ENCODE results near the gene SPEN.

DNA sequence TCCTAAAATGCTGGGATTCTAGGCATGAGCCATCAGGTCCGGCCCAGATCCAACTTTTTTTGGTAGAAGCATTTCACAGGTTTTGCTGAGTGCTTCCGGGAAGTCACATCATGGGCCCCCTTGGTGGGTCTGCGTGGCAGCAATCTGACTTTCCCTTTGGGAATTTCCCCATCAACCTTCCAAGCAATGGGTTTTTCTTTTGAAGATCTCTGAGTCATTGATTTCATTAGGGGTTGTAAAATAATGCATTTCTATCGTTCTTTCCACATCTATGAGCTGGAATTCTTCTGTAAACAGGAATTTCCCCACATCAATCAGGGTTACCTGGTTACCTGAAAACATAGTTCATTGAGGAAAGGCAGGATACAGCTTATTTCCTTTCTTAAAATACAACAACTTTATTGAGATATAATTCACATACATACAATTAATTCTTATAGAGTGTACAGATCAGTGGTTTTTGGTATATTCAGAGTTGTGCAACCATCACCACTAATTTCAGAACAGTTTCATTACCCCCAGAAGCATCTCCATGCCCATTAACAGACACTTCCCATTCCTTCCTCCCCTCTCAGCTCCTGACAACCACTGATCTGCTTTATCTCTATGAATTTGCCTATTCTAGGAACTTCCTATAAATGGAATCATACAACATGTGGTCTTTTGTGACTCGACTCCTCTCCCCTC is 138.2 kb downstream of the SPEN start:
- TF ChIP-seq, protein P1, sequence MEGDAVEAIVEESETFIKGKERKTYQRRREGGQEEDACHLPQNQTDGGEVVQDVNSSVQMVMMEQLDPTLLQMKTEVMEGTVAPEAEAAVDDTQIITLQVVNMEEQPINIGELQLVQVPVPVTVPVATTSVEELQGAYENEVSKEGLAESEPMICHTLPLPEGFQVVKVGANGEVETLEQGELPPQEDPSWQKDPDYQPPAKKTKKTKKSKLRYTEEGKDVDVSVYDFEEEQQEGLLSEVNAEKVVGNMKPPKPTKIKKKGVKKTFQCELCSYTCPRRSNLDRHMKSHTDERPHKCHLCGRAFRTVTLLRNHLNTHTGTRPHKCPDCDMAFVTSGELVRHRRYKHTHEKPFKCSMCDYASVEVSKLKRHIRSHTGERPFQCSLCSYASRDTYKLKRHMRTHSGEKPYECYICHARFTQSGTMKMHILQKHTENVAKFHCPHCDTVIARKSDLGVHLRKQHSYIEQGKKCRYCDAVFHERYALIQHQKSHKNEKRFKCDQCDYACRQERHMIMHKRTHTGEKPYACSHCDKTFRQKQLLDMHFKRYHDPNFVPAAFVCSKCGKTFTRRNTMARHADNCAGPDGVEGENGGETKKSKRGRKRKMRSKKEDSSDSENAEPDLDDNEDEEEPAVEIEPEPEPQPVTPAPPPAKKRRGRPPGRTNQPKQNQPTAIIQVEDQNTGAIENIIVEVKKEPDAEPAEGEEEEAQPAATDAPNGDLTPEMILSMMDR (IDR thresholded peaks at IDR 0.05; ENCODE audit: low read length), result no peak
- TF ChIP-seq EZH2 (optimal IDR thresholded peaks at IDR 0.05; ENCODE audit: low read depth, low read length), result no peak

Data from MM.1S (cell line).